NOMO-1 (cell line): Measurements from ENCODE around the gene SOX10.
"Not testable (repeated sequence)": the region's sequence is repeated elsewhere in the genome, so short reads cannot be mapped to it uniquely, and the experiment has no call there.

Source experiments
- DNase-seq, 2 experiments: peaks; one replicate each; lab custom pipeline; 2025; ENCODE audit not compliant: unreplicated experiment in 2 of 2; lab: John Stamatoyannopoulos, UW

SOX10 gene

GRCh38 chr22:37986371-37986770 is 2.0 kb upstream of the SOX10 start:
- no peak for DNase-seq

- no peak for DNase-seq
These were observed 1.5 kb upstream of the SOX10 start for GRCh38 chr22:37985751-37986281.

GRCh38 chr22:37985050-37985585 is 763 bp upstream of the SOX10 start:
- no peak for DNase-seq

- DNase-seq = no peak
These were observed 1.2 kb downstream of the SOX10 start for GRCh38 chr22:37982938-37983859.

- no peak for DNase-seq
These were observed 2.1 kb downstream of the SOX10 start for GRCh38 chr22:37982151-37982785.

- DNase-seq = no peak
These were observed 2.9 kb downstream of the SOX10 start for GRCh38 chr22:37981282-37982011.

- no peak for DNase-seq
These were observed 4.6 kb downstream of the SOX10 start for GRCh38 chr22:37979782-37980181.

- DNase-seq = no peak
These were observed 7.8 kb downstream of the SOX10 start for GRCh38 chr22:37976547-37976946.

GRCh38 chr22:37976022-37976421 is 8.3 kb downstream of the SOX10 start:
- not testable (repeated sequence) for DNase-seq

GRCh38 chr22:37975153-37975552 is 9.2 kb downstream of the SOX10 start:
- DNase-seq = no peak

- DNase-seq = no peak
These were observed 10.8 kb downstream of the SOX10 start for GRCh38 chr22:37973271-37974170.

- no peak for DNase-seq
These were observed 11.8 kb downstream of the SOX10 start for GRCh38 chr22:37972527-37972926.

- no peak for DNase-seq
These were observed 12.6 kb downstream of the SOX10 start for GRCh38 chr22:37971475-37972434.

- no peak for DNase-seq
These were observed 13.5 kb downstream of the SOX10 start for GRCh38 chr22:37970864-37971263.

- no peak for DNase-seq
These were observed 15.7 kb downstream of the SOX10 start for GRCh38 chr22:37968452-37969251.

GRCh38 chr22:37967637-37968451 is 16.5 kb downstream of the SOX10 start:
- no peak for DNase-seq

GRCh38 chr22:37967147-37967546 is 17.2 kb downstream of the SOX10 start:
- no peak for DNase-seq
